ENCODE data around the gene PRAMEF12.

DNA sequence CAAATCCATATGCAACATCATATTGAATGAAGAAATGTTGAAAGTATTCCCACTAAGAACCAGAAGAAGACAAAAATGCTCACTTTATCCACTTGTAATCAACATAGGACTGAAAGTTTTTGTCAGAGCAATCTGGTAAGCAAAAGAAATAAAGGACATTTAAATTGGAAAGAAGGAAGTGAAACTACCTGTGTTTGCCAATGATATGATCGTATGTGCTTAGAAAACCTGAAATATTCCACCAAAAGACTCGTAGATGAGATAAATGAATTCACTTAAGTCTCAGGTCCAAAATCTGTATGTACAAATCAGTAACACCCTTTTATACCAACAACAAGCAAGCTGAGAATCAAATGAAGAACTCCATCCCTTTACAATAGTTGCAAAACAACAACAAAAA is 26.2 kb downstream of the PRAMEF12 start:
- TF ChIP-seq POLR2A (IDR thresholded peaks at IDR 0.05; ENCODE audit: low read depth, low read length) = no peak
- TF ChIP-seq POLR2AphosphoS5 (IDR thresholded peaks at IDR 0.05; ENCODE audit: low read depth, low read length) = no peak

Data from GM12892 (cell line).